CD4-positive, alpha-beta memory T cell (primary cell): ENCODE measurements around the gene SPATA2L. TPM values are rescaled to one million over a fixed set of nuclear protein-coding genes. Genes with fewer than 3 reads are reported as not detected.
A peak's percentile ranks its signal among the peaks of the same experiment; 100 is the strongest.

Source experiments
- CTCF ChIA-PET: fragments of 350-600 bp; sonication (Branson Sonifier 250); formaldehyde crosslinking; loops from one replicate; lab custom pipeline; 2021; ENCODE audit warnings: inconsistent platforms; ENCODE audit not compliant: partially characterized antibody; lab: Charles Lee
- POLR2A ChIA-PET: fragments of 350-600 bp; sonication (Branson Sonifier 250); formaldehyde crosslinking; loops from one replicate; lab custom pipeline; 2021; ENCODE audit not compliant: partially characterized antibody; lab: Charles Lee
- DNase-seq, 5 donors: peaks; one replicate each; pipeline versions ENCODE4 v3.0.0 to v3.0.0-alpha.2; 2020 to 2022; ENCODE audit warnings: mixed read lengths in 1 of 5
- H3K27ac ChIP-seq: one replicate; pipeline ENCODE4 v1.7.0; 2013; ENCODE audit warnings: low read depth, low read length
- H3K27me3 ChIP-seq: 2 replicates; pipeline ENCODE4 v1.7.0; 2013; ENCODE audit warnings: mild to moderate bottlenecking, low read length, moderate library complexity; ENCODE audit not compliant: insufficient read depth
- H3K36me3 ChIP-seq: 2 replicates; pipeline ENCODE4 v1.7.0; 2013; ENCODE audit warnings: mild to moderate bottlenecking, low read length, moderate library complexity; ENCODE audit not compliant: insufficient read depth
- H3K4me1 ChIP-seq: 2 replicates; pipeline ENCODE4 v1.7.0; 2013; ENCODE audit warnings: mild to moderate bottlenecking, low read length, moderate library complexity; ENCODE audit not compliant: insufficient read depth
- H3K4me3 ChIP-seq, 2 donors: one replicate each; pipeline ENCODE4 v1.7.0; 2013; ENCODE audit warnings: low read length in 2 of 2, mild to moderate bottlenecking in 1 of 2
- H3K9me3 ChIP-seq, 2 donors: one replicate each; pipeline ENCODE4 v1.7.0; 2013; ENCODE audit warnings: low read length in 2 of 2, control low read depth in 1 of 2; ENCODE audit not compliant: control insufficient read depth in 1 of 2
- H3K27ac Mint-ChIP-seq, 7 donors: one replicate each; pipeline ENCODE4 v1.8.0; 2020 to 2021; ENCODE audit warnings: mixed read lengths in 7 of 7, mild to moderate bottlenecking in 6 of 7, inconsistent platforms in 3 of 7, moderate library complexity in 3 of 7
- H3K27me3 Mint-ChIP-seq, 2 donors: one replicate each; pipeline ENCODE4 v1.8.0; 2020 to 2021; ENCODE audit warnings: mixed read lengths in 2 of 2
- H3K36me3 Mint-ChIP-seq, 2 donors: one replicate each; pipeline ENCODE4 v1.8.0; 2020 to 2021; ENCODE audit warnings: mixed read lengths in 2 of 2, inconsistent platforms in 1 of 2, mild to moderate bottlenecking in 1 of 2
- H3K4me1 Mint-ChIP-seq, 4 donors: one replicate each; pipeline ENCODE4 v1.8.0; 2020 to 2021; ENCODE audit warnings: mixed read lengths in 4 of 4, mild to moderate bottlenecking in 1 of 4
- H3K4me3 Mint-ChIP-seq, 8 donors: one replicate each; pipeline ENCODE4 v1.8.0; 2020 to 2021; ENCODE audit warnings: mixed read lengths in 8 of 8, mild to moderate bottlenecking in 7 of 8, moderate library complexity in 6 of 8, inconsistent platforms in 3 of 8
- H3K9me3 Mint-ChIP-seq, 8 donors: one replicate each; pipeline ENCODE4 v1.8.0; 2020 to 2021; ENCODE audit warnings: mixed read lengths in 8 of 8, mild to moderate bottlenecking in 5 of 8, inconsistent platforms in 3 of 8, moderate library complexity in 1 of 8
- intact Hi-C: fragments of 100-400 bp; cut with micrococcal nuclease; formaldehyde crosslinking; loops from one replicate; pipeline ENCODE4 v1.15.1; 2023
- polyA plus RNA-seq, 2 donors: library from polyadenylated mRNA; unstranded; fragments of 300-500 nt; fragmentation: Illumina TruSeq; gene quantifications; one replicate each; pipeline ENCODE4 v1.2.3, GENCODE V29; 2021
- total RNA-seq, 2 experiments: library from RNA; stranded (reverse); gene quantifications; one replicate each; pipeline ENCODE4 v1.2.3, GENCODE V29; 2021

SPATA2L gene
- total and polyA plus RNA-seq, 4 experiments from 2014 or later = 5.4 to 13.1 (median 12.8) TPM

- Mint-ChIP-seq H3K4me1 (peaks cover 2 to 17% (median 10%) of the 10 kb centered on the region in 4 donors), H3K36me3 (no peaks in the 10 kb centered on the region), H3K4me3 (no peak overlapping the region), H3K27me3 (peaks cover 0 to 1% of the 10 kb centered on the region in 2 donors), H3K9me3 (no peaks in the 10 kb centered on the region), H3K27ac (no peak overlapping the region)
- CTCF ChIA-PET = interaction anchor here (1.2 to 1.6 kb wide), 2 partner anchors 10 to 16 kb away, joined by 4 to 6 read pairs; no protein-coding TSS in a partner anchor
- no peaks in the 10 kb centered on the region for H3K9me3 ChIP-seq
- no peaks in the 10 kb centered on the region for H3K27me3 ChIP-seq
- intact Hi-C loops = no loop called here
- POLR2A ChIA-PET = no interaction called here
- peaks cover 25% of the 10 kb centered on the region for H3K4me1 ChIP-seq
- no peak overlapping the region for H3K27ac ChIP-seq
- DNase-seq = no peak
- no peak overlapping the region for H3K4me3 ChIP-seq
- no peaks in the 10 kb centered on the region for H3K36me3 ChIP-seq
Measured at GRCh38 chr16:89716493-89716892, 15.0 kb upstream of the SPATA2L start.

DNA sequence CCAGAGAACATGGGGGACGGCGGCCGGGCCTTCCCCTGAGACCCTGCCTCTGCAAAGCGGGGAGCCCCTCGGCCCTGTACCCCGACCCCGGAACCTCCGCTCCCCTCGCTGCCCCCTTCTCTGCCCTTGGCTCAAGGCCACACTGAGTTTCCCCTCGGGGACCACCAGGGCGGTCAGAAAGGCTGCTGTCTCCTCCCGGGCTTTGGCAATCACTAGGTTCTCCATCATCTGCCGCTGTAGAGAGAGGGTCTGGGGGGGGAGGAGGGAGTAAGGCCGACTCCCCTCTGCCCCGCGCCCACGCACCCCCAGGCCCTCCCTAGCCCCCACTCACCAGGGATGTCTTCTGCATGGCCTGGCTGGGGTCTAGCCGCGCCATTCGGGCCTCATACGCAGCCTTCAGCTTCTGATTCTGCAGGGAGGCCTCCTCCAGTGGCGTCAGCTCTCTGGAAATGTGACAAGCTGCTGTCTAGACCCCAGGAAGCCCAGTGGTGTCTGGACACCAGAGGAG is 10.8 kb upstream of the SPATA2L start:
- H3K4me1 ChIP-seq = peaks cover 9% of the 10 kb centered on the region
- H3K36me3 Mint-ChIP-seq = no peaks in the 10 kb centered on the region
- H3K27ac ChIP-seq = no peak overlapping the region
- H3K36me3 ChIP-seq = no peaks in the 10 kb centered on the region
- peaks cover 0 to 1% of the 10 kb centered on the region in 2 donors for H3K27me3 Mint-ChIP-seq
- no peaks in the 10 kb centered on the region for H3K9me3 ChIP-seq
- no peak for DNase-seq
- H3K4me1 Mint-ChIP-seq = peaks cover 0 to 7% (median 1%) of the 10 kb centered on the region in 4 donors
- peak overlapping the region in 1 of 2 donors; percentile 54 for H3K4me3 ChIP-seq
- POLR2A ChIA-PET = interaction anchor here (0.9 to 6.8 kb wide), 5 partner anchors 11 to 82 kb away, joined by 3 to 42 read pairs (median 3); no protein-coding TSS in a partner anchor
- peaks cover 0 to 2% (median 0%) of the 10 kb centered on the region in 8 donors for H3K9me3 Mint-ChIP-seq
- peak overlapping the region in 6 of 8 donors; percentile 44 to 68 (median 54) for H3K4me3 Mint-ChIP-seq
- CTCF ChIA-PET = interaction anchor here (1.1 kb wide), 1 partner anchor 10 kb away, joined by 3 read pairs; no protein-coding TSS in a partner anchor
- no peaks in the 10 kb centered on the region for H3K27me3 ChIP-seq
- intact Hi-C loops = no loop called here
- H3K27ac Mint-ChIP-seq = peak overlapping the region in 1 of 7 donors; percentile 76

DNA sequence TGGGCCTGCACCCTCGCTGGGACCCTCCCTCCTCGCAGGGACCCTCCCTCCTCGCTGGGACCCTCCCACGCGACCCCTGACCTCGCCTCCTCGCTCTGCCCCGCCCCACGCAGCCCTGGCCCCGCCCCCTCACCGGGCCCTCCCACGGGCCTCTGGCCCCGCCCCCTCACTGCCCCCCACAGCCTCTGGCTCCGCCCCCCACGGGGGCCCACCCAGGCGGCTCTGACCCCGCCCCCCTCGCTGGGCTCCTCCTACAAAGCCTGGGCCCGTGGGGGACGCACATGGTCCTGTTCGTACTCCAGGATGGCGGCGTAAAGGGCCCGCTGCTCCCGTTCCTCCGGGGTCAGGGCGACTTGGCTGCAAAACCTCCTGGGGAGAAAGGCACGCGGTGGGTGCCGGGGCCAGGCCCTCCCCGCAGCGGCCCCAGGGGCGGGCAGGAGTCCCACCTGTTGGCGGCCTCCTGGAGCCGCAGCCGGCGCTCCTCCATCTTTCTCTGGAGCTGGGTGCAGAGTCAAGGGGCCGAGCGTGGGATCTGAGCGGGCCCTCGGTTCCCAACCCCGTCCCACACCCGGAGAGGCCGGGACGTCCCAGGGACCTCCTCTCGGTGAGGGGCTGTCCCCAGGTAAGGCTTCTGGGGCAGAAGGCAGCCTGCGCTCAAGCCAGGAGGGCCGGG is 10.2 kb upstream of the SPATA2L start:
- no peaks in the 10 kb centered on the region for H3K36me3 Mint-ChIP-seq
- Histone ChIP-seq H3K4me3 (peak overlapping the region in 1 of 2 donors; percentile 54), H3K9me3 (no peaks in the 10 kb centered on the region), H3K27me3 (no peaks in the 10 kb centered on the region), H3K36me3 (no peaks in the 10 kb centered on the region), H3K27ac (no peak overlapping the region), H3K4me1 (peaks cover 9% of the 10 kb centered on the region)
- H3K4me1 Mint-ChIP-seq = peaks cover 0 to 7% (median 1%) of the 10 kb centered on the region in 4 donors
- peak; percentile 45 to 55 (median 51) for DNase-seq
- CTCF ChIA-PET = interaction anchor here (1.1 to 15.1 kb wide), 3 partner anchors 11 to 80 kb away, joined by 3 to 293 read pairs (median 3); no protein-coding TSS in a partner anchor
- peak overlapping the region in 4 of 8 donors; percentile 28 to 68 (median 56) for H3K4me3 Mint-ChIP-seq
- H3K27me3 Mint-ChIP-seq = peaks cover 0 to 1% of the 10 kb centered on the region in 2 donors
- POLR2A ChIA-PET = interaction anchor here (1.0 to 6.8 kb wide), 2 partner anchors 12 to 14 kb away, joined by 3 to 42 read pairs; no protein-coding TSS in a partner anchor
- H3K9me3 Mint-ChIP-seq = peaks cover 0 to 2% (median 0%) of the 10 kb centered on the region in 8 donors
- no peak overlapping the region for H3K27ac Mint-ChIP-seq
- intact Hi-C loops = loop anchor here (1.0 kb wide), 1 partner anchor 10 kb away; the partner anchor contains the start of gene ZNF276

DNA sequence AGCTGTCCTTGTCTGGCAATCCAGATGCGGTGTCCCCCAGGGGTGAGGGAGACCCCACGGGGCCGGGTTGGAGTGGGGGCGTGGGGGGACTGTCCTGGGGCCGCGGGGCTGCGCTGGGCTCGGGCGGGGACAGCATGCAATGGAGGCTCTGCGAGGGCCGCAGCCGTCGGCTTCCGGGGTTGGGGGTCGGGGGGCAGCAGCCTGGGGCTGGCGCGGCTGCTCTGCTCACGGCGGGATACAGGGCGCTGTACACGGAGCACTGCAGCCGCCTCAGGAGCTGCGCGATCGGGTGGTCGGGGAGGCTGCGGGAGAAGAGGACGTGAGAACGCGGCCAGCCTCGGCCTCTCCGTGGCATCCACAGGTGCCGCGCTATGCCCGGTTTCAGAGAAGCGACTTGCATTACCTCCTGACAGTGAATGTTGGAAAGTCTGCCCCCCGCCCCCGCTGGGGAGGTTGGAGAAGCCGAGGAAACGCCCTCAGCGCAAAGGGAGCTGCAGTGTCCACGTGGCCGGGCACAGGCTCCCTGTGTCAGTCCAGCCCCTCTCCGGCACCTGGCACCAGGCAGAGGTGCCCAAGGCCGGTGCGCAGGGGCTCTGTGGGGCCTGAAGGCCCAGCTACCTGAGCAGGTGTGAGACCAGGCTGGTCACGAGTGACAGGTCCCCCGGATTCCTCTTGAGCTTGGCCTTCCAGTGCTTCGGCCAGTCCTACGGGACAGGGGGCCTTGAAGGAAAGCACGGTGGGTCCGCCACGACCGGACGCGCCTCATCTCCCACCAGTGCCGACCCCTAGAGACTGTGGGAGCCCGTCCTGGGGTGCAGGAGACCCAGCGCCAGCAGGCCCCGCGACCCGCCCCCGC is 9.4 kb upstream of the SPATA2L start:
- Mint-ChIP-seq H3K27me3 (peaks cover 0 to 1% of the 10 kb centered on the region in 2 donors), H3K27ac (no peak overlapping the region), H3K9me3 (peaks cover 0 to 2% (median 0%) of the 10 kb centered on the region in 8 donors), H3K36me3 (peaks cover 0 to 2% of the 10 kb centered on the region in 2 donors), H3K4me3 (no peak overlapping the region), H3K4me1 (peaks cover 2 to 10% (median 5%) of the 10 kb centered on the region in 4 donors)
- POLR2A ChIA-PET = interaction anchor here (0.6 to 6.8 kb wide), 6 partner anchors 11 to 198 kb away, joined by 3 to 42 read pairs (median 3); partner anchors contain the start of gene CDK10
- DNase-seq = no peak
- no peaks in the 10 kb centered on the region for H3K9me3 ChIP-seq
- no peaks in the 10 kb centered on the region for H3K27me3 ChIP-seq
- CTCF ChIA-PET = interaction anchor here (1.2 to 15.1 kb wide), 3 partner anchors 74 to 149 kb away, joined by 3 to 293 read pairs (median 7); no protein-coding TSS in a partner anchor
- no peak overlapping the region for H3K4me3 ChIP-seq
- H3K27ac ChIP-seq = no peak overlapping the region
- intact Hi-C loops = loop anchor here (1.0 kb wide), 1 partner anchor 10 kb away; the partner anchor contains the start of gene ZNF276
- no peaks in the 10 kb centered on the region for H3K36me3 ChIP-seq
- peaks cover 14% of the 10 kb centered on the region for H3K4me1 ChIP-seq

DNA sequence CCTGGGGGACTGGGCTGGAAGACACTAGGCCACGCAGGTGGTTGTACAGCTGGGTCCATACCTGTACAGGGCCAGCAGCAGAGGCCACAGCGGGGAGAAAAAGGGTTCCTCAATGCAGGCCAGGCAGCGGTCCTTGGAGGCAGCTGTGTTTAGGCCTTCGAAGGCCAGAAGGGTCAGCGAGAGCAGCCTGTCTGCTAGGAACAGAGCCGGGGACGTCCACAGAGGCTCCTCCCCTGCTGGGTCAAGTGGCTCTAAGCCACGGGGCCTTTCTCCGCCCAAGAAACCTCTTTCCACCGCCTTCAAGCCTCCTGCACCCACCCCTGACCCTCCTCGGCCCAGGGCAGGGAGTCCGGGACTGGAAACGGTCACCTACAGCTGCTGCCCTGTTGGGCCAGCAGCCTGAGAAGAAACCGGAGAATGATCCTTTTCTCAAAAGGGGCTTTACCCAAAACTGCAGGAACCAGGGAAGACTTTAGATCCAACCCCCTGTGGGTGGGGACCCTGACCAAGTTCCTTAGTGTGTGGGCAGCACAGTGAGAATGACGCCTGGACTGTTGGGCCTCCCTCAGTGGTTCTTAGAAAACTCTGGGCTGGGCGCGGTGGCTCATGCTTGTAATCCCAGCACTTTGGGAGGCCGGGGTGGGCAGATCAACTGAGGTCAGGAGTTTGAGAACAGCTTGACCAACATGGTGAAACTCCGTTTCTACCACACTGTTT is 8.4 kb upstream of the SPATA2L start:
- H3K36me3 Mint-ChIP-seq = peaks cover 0 to 2% of the 10 kb centered on the region in 2 donors
- POLR2A ChIA-PET = interaction anchor here (0.8 to 6.8 kb wide), 7 partner anchors 10 to 77 kb away, joined by 3 to 42 read pairs (median 3); partner anchors contain the start of genes CDK10 and VPS9D1
- Histone ChIP-seq H3K36me3 (no peaks in the 10 kb centered on the region), H3K27ac (no peak overlapping the region), H3K27me3 (no peaks in the 10 kb centered on the region), H3K9me3 (no peaks in the 10 kb centered on the region), H3K4me1 (peaks cover 15% of the 10 kb centered on the region), H3K4me3 (no peak overlapping the region)
- intact Hi-C loops = no loop called here
- CTCF ChIA-PET = interaction anchor here (1.5 to 15.1 kb wide), 3 partner anchors 82 to 152 kb away, joined by 7 to 293 read pairs (median 138); no protein-coding TSS in a partner anchor
- H3K27ac Mint-ChIP-seq = peak overlapping the region in 1 of 7 donors; percentile 24
- no peak for DNase-seq
- peaks cover 0 to under 1% of the 10 kb centered on the region in 2 donors for H3K27me3 Mint-ChIP-seq
- peaks cover 0 to 2% (median 0%) of the 10 kb centered on the region in 8 donors for H3K9me3 Mint-ChIP-seq
- H3K4me1 Mint-ChIP-seq = peaks cover 3 to 12% (median 7%) of the 10 kb centered on the region in 4 donors
- H3K4me3 Mint-ChIP-seq = peak overlapping the region in 3 of 8 donors; percentile 35 to 52 (median 43)

- Mint-ChIP-seq H3K4me1 (peaks cover 3 to 7% (median 7%) of the 10 kb centered on the region in 4 donors), H3K4me3 (no peak overlapping the region), H3K9me3 (peaks cover 0 to 2% (median 0%) of the 10 kb centered on the region in 8 donors), H3K27ac (no peak overlapping the region), H3K27me3 (no peaks in the 10 kb centered on the region), H3K36me3 (peaks cover 0 to 2% of the 10 kb centered on the region in 2 donors)
- Histone ChIP-seq H3K36me3 (no peaks in the 10 kb centered on the region), H3K4me3 (no peak overlapping the region), H3K9me3 (no peaks in the 10 kb centered on the region), H3K4me1 (peaks cover 15% of the 10 kb centered on the region), H3K27ac (no peak overlapping the region), H3K27me3 (no peaks in the 10 kb centered on the region)
- no peak for DNase-seq
- intact Hi-C loops = no loop called here
- CTCF ChIA-PET = interaction anchor here (0.6 to 15.1 kb wide), 4 partner anchors 9 to 208 kb away, joined by 3 to 293 read pairs (median 72); no protein-coding TSS in a partner anchor
- POLR2A ChIA-PET = interaction anchor here (0.9 to 6.8 kb wide), 6 partner anchors 9 to 29 kb away, joined by 3 to 42 read pairs (median 5); partner anchors contain the start of gene VPS9D1
Measured at GRCh38 chr16:89709166-89709565, 7.7 kb upstream of the SPATA2L start.
